GM23248 (cell line): ENCODE results near the gene USP17L22. TPM values are rescaled to one million over a fixed set of nuclear protein-coding genes. Genes with fewer than 3 reads are reported as not detected.
"Not testable (repeated sequence)": the region's sequence is repeated elsewhere in the genome, so short reads cannot be mapped to it uniquely, and the experiment has no call there.

Experiments
- DNase-seq: peaks from one replicate; pipeline ENCODE4 v3.0.0-alpha.2; 2015
- H2AFZ ChIP-seq: fragments of 200-600 bp; sonication (generic); 2 replicates; pipeline ENCODE4 v1.6.1; 2016; ENCODE audit warnings: antibody characterized with exemption
- H3F3A ChIP-seq: fragments of 200-600 bp; sonication (generic); 2 replicates; pipeline ENCODE4 v1.6.1; 2016; ENCODE audit warnings: mild to moderate bottlenecking, antibody characterized with exemption, mixed run types; ENCODE audit not compliant: insufficient read depth
- H3K27ac ChIP-seq: fragments of 200-600 bp; sonication (generic); 2 replicates; pipeline ENCODE4 v1.5.1; 2016; ENCODE audit warnings: mild to moderate bottlenecking
- H3K27me3 ChIP-seq: fragments of 200-600 bp; sonication (generic); replicated peaks from 2 replicates; pipeline ENCODE4 v1.6.1; 2016; ENCODE audit warnings: mild to moderate bottlenecking; ENCODE audit not compliant: insufficient read depth
- H3K36me3 ChIP-seq: fragments of 200-600 bp; sonication (generic); 2 replicates; pipeline ENCODE4 v1.6.1; 2016; ENCODE audit warnings: low read depth, mild to moderate bottlenecking
- H3K4me1 ChIP-seq: fragments of 200-600 bp; sonication (generic); 2 replicates; pipeline ENCODE4 v1.6.1; 2016; ENCODE audit warnings: mild to moderate bottlenecking; ENCODE audit not compliant: insufficient read depth
- H3K4me2 ChIP-seq: fragments of 200-600 bp; sonication (generic); one replicate; pipeline ENCODE4 v1.6.1; 2016; ENCODE audit warnings: mild to moderate bottlenecking; ENCODE audit not compliant: unreplicated experiment
- H3K4me3 ChIP-seq: fragments of 200-600 bp; sonication (generic); 2 replicates; pipeline ENCODE4 v1.5.1; 2016; ENCODE audit warnings: mild to moderate bottlenecking
- H3K79me2 ChIP-seq: fragments of 200-600 bp; sonication (generic); 2 replicates; pipeline ENCODE4 v1.6.1; 2016; ENCODE audit warnings: mild to moderate bottlenecking; ENCODE audit not compliant: insufficient read depth
- H3K9ac ChIP-seq: fragments of 200-600 bp; sonication (generic); 2 replicates; pipeline ENCODE4 v1.6.1; 2016; ENCODE audit warnings: mild to moderate bottlenecking
- H3K9me2 ChIP-seq: fragments of 200-600 bp; sonication (generic); 2 replicates; pipeline ENCODE4 v1.6.1; 2016; ENCODE audit warnings: mixed run types, mild to moderate bottlenecking, moderate library complexity; ENCODE audit not compliant: insufficient read depth
- H3K9me3 ChIP-seq: fragments of 200-600 bp; sonication (generic); one replicate; pipeline ENCODE4 v1.6.1; 2017; ENCODE audit warnings: low read depth
- H4K20me1 ChIP-seq: fragments of 200-600 bp; sonication (generic); 2 replicates; pipeline ENCODE4 v1.6.0; 2016; ENCODE audit not compliant: insufficient read depth
- WGBS, 2 experiments: methylation state at CpG; one replicate each; pipeline ENCODE4 v1.1.6; 2015 to 2017; ENCODE audit warnings: low lambda C conversion rate in 2 of 2, low coverage in 1 of 2; ENCODE audit errors: missing lambda C conversion rate in 2 of 2; 5-methylcytosine and 5-hydroxymethylcytosine counted together
- in situ Hi-C: fragments of 300-500 bp; cut with MboI; formaldehyde crosslinking; loops from 2 replicates; pipeline ENCODE4 v1.15.0; 2020
- polyA plus RNA-seq: library from polyadenylated mRNA; unstranded; fragments of >200 nt; fragmentation: Nextera tagmentation; extraction: Ambion mirVana; gene quantifications from 2 replicates; pipeline ENCODE4 v1.2.1, GENCODE V29; 2016
- total RNA-seq: library from RNA; depleted of rRNA; stranded (reverse); fragments of >200 nt; shearing (Covaris generic); gene quantifications from 2 replicates; pipeline ENCODE4 v1.2.3, GENCODE V29; 2014; rRNA removed

USP17L22 gene
- total and polyA plus RNA-seq, 2 experiments from 2014 or later, result not detected

DNA sequence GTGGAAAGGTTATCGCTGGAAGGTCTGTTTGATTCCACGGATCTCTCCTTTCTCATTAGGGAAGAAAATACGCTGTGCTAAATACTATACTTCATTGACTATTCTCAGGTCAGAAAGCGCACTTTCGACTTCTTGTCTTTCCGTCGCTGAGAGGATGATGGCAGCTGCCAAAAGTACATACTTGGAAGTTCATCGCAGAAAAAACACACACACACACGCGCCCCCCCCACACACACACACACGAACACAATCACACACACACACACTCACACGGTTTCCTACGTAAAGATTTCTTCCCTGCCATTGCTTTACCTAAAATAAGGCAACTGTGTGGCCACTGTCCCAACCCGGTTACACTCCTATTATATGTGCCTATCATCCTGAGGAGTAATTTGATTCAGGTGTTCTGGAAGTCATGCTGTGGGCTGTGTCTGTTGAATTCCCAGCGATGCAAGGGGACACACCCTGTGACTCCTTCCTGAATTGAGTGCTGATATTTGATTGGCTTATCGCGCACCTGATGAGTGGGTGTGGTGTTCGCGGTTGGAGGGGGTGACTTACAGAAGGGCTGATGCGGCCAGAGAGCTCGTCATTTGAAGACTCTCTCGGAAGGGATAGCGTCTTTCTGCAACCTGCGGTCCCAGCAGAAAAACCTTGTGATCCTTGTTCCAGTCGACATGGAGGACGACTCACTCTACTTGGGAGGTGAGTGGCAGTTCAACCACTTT, 19.3 kb upstream of the USP17L22 start, which contains the start of gene USP17L18:
Gene USP17L18 (plus strand): TSS at position 678 of the 728 bp plus-strand sequence. CDS start 0 bp downstream, at position 678.
- H3K79me2 ChIP-seq, H3K4me1 ChIP-seq, H3K27me3 ChIP-seq, H3K4me3 ChIP-seq, H4K20me1 ChIP-seq, H2AFZ ChIP-seq, H3K36me3 ChIP-seq, H3K4me2 ChIP-seq, in situ Hi-C loops, H3K9me2 ChIP-seq, DNase-seq, H3K9me3 ChIP-seq, H3K9ac ChIP-seq, H3K27ac ChIP-seq, H3F3A ChIP-seq: not testable (repeated sequence)
- WGBS, 2 experiments, result 60% methylated on average over 17 to 18 of the region's 26 CpGs

GRCh38 chr4:9253078-9253477, 14.3 kb upstream of the USP17L22 start, which contains the start of gene USP17L19:
Gene USP17L19, plus strand, starts transcription at chr4:9253378. Its CDS starts 0 bp downstream, at chr4:9253378.
- H3K4me3 ChIP-seq, H3K4me2 ChIP-seq, H3K9me2 ChIP-seq, H4K20me1 ChIP-seq, H3K27me3 ChIP-seq, H3K9me3 ChIP-seq, H3K36me3 ChIP-seq, H3K27ac ChIP-seq, H3K9ac ChIP-seq, H2AFZ ChIP-seq, H3K4me1 ChIP-seq, DNase-seq, H3F3A ChIP-seq, in situ Hi-C loops, H3K79me2 ChIP-seq: not testable (repeated sequence)
- WGBS, 2 experiments, result no CpG with 5 or more reads among the region's 13 CpGs

GRCh38 chr4:9257824-9258223, 9.6 kb upstream of the USP17L22 start, which contains the start of gene USP17L20:
Gene USP17L20, plus strand, starts transcription at chr4:9258124. Its CDS starts 0 bp downstream, at chr4:9258124.
- in situ Hi-C loops, H3K9me3 ChIP-seq, H3F3A ChIP-seq, DNase-seq, H3K9me2 ChIP-seq, H3K27ac ChIP-seq, H3K36me3 ChIP-seq, H4K20me1 ChIP-seq, H3K79me2 ChIP-seq, H3K4me1 ChIP-seq, H2AFZ ChIP-seq, H3K27me3 ChIP-seq, H3K9ac ChIP-seq, H3K4me2 ChIP-seq, H3K4me3 ChIP-seq: not testable (repeated sequence)
- WGBS, 2 experiments, result no CpG with 5 or more reads among the region's 15 CpGs

GRCh38 chr4:9262572-9262971, 4.8 kb upstream of the USP17L22 start, which contains the start of gene USP17L21:
Gene USP17L21, plus strand, starts transcription at chr4:9262872. Its CDS starts 0 bp downstream, at chr4:9262872.
- H3K36me3 ChIP-seq, H3K79me2 ChIP-seq, DNase-seq, H3K4me1 ChIP-seq, H4K20me1 ChIP-seq, H3K9ac ChIP-seq, H3K4me2 ChIP-seq, H2AFZ ChIP-seq, H3K4me3 ChIP-seq, H3K9me3 ChIP-seq, H3K27me3 ChIP-seq, H3F3A ChIP-seq, H3K9me2 ChIP-seq, H3K27ac ChIP-seq, in situ Hi-C loops: not testable (repeated sequence)
- WGBS, 2 experiments, result no CpG with 5 or more reads among the region's 13 CpGs

GRCh38 chr4:9271719-9272118, 4.3 kb downstream of the USP17L22 start:
- H3F3A ChIP-seq, H3K9me3 ChIP-seq, H3K4me2 ChIP-seq, H3K79me2 ChIP-seq, H3K27me3 ChIP-seq, in situ Hi-C loops, H2AFZ ChIP-seq, H3K4me3 ChIP-seq, H3K9me2 ChIP-seq, H4K20me1 ChIP-seq, H3K36me3 ChIP-seq, H3K27ac ChIP-seq, DNase-seq, H3K4me1 ChIP-seq, H3K9ac ChIP-seq: not testable (repeated sequence)
- WGBS, 2 experiments, result 60 to 61% methylated on average over 8 of the region's 10 CpGs

Other genes starting within 250 kb of the USP17L22 start
- not detected in 2 replicates for gene FAM90A26, start 97.2 kb upstream of the USP17L22 start, total RNA-seq
- not detected in 2 replicates for gene FAM90A26, start 97.2 kb upstream of the USP17L22 start, polyA plus RNA-seq
- gene USP17L10, start 57.0 kb upstream of the USP17L22 start, total RNA-seq, result not detected in 2 replicates
- gene USP17L10, start 57.0 kb upstream of the USP17L22 start, polyA plus RNA-seq, result not detected in 2 replicates
- not detected in 2 replicates for gene USP17L11, start 52.2 kb upstream of the USP17L22 start, total RNA-seq
- gene USP17L11, start 52.2 kb upstream of the USP17L22 start, polyA plus RNA-seq, result not detected in 2 replicates
- gene USP17L12, start 47.5 kb upstream of the USP17L22 start, total RNA-seq, result not detected in 2 replicates
- gene USP17L12, start 47.5 kb upstream of the USP17L22 start, polyA plus RNA-seq, result not detected in 2 replicates
- gene USP17L13, start 42.7 kb upstream of the USP17L22 start, total RNA-seq, result not detected in 2 replicates
- gene USP17L13, start 42.7 kb upstream of the USP17L22 start, polyA plus RNA-seq, result not detected in 2 replicates
- gene USP17L15, start 33.2 kb upstream of the USP17L22 start, total RNA-seq, result not detected in 2 replicates
- not detected in 2 replicates for gene USP17L15, start 33.2 kb upstream of the USP17L22 start, polyA plus RNA-seq
- not detected in 2 replicates for gene USP17L17, start 23.7 kb upstream of the USP17L22 start, total RNA-seq
- not detected in 2 replicates for gene USP17L17, start 23.7 kb upstream of the USP17L22 start, polyA plus RNA-seq
- gene USP17L18, start 19.0 kb upstream of the USP17L22 start, total RNA-seq, result not detected in 2 replicates
- not detected in 2 replicates for gene USP17L18, start 19.0 kb upstream of the USP17L22 start, polyA plus RNA-seq
- gene USP17L19, start 14.2 kb upstream of the USP17L22 start, total RNA-seq, result not detected in 2 replicates
- gene USP17L19, start 14.2 kb upstream of the USP17L22 start, polyA plus RNA-seq, result not detected in 2 replicates
- gene USP17L20, start 9.5 kb upstream of the USP17L22 start, total RNA-seq, result not detected in 2 replicates
- gene USP17L20, start 9.5 kb upstream of the USP17L22 start, polyA plus RNA-seq, result not detected in 2 replicates
- not detected in 2 replicates for gene USP17L21, start 4.7 kb upstream of the USP17L22 start, total RNA-seq
- gene USP17L21, start 4.7 kb upstream of the USP17L22 start, polyA plus RNA-seq, result not detected in 2 replicates
- not detected in 2 replicates for gene USP17L24, start 57.5 kb downstream of the USP17L22 start, total RNA-seq
- gene USP17L24, start 57.5 kb downstream of the USP17L22 start, polyA plus RNA-seq, result not detected in 2 replicates
- gene USP17L25, start 62.3 kb downstream of the USP17L22 start, total RNA-seq, result not detected in 2 replicates
- not detected in 2 replicates for gene USP17L25, start 62.3 kb downstream of the USP17L22 start, polyA plus RNA-seq
- not detected in 2 replicates for gene USP17L26, start 67.0 kb downstream of the USP17L22 start, total RNA-seq
- not detected in 2 replicates for gene USP17L26, start 67.0 kb downstream of the USP17L22 start, polyA plus RNA-seq
- gene USP17L5, start 71.8 kb downstream of the USP17L22 start, total RNA-seq, result not detected in 2 replicates
- gene USP17L5, start 71.8 kb downstream of the USP17L22 start, polyA plus RNA-seq, result not detected in 2 replicates
- not detected in 2 replicates for gene USP17L27, start 76.5 kb downstream of the USP17L22 start, total RNA-seq
- gene USP17L27, start 76.5 kb downstream of the USP17L22 start, polyA plus RNA-seq, result not detected in 2 replicates
- not detected in 2 replicates for gene USP17L28, start 81.3 kb downstream of the USP17L22 start, total RNA-seq
- not detected in 2 replicates for gene USP17L28, start 81.3 kb downstream of the USP17L22 start, polyA plus RNA-seq
- not detected in 2 replicates for gene USP17L29, start 86.0 kb downstream of the USP17L22 start, total RNA-seq
- not detected in 2 replicates for gene USP17L29, start 86.0 kb downstream of the USP17L22 start, polyA plus RNA-seq
- gene USP17L30, start 95.5 kb downstream of the USP17L22 start, total RNA-seq, result not detected in 2 replicates
- gene USP17L30, start 95.5 kb downstream of the USP17L22 start, polyA plus RNA-seq, result not detected in 2 replicates
- gene DEFB131A, start 176.8 kb downstream of the USP17L22 start, total RNA-seq, result not detected in 2 replicates
- not detected in 2 replicates for gene DEFB131A, start 176.8 kb downstream of the USP17L22 start, polyA plus RNA-seq